T-cell (primary cell): ENCODE data around the gene EFNB1. TPM values are rescaled to one million over a fixed set of nuclear protein-coding genes. Genes with fewer than 3 reads are reported as not detected.

Experiments used
- ATAC-seq, 4 experiments: fragments of 200-7000 bp in 3 of 4; fragments of 150-1000 bp in 1 of 4; cut with Tn5 transposase; replicated peaks in 1 of 4; 1 replicate in 3 of 4; 2 replicates in 1 of 4; pipeline ENCODE4 v1.10.0; 2021; ENCODE audit warnings: moderate library complexity in 3 of 4, mild to moderate bottlenecking in 2 of 4, moderate number of reproducible peaks in 1 of 4
- CTCF ChIA-PET, 2 donors: fragments of 300-600 bp; sonication (Branson Sonifier 250); formaldehyde crosslinking; loops; one replicate each; lab custom pipeline; 2022; ENCODE audit warnings: antibody characterized with exemption in 2 of 2; lab: Charles Lee
- POLR2A ChIA-PET, 2 donors: fragments of 300-600 bp; sonication (Branson Sonifier 250); formaldehyde crosslinking; loops; one replicate each; lab custom pipeline; 2022; ENCODE audit warnings: antibody characterized with exemption in 2 of 2; lab: Charles Lee
- DNase-seq, 35 experiments: peaks; one replicate each; pipeline versions ENCODE4 v3.0.0 to v3.0.0-alpha.2; 2013 to 2023
- H3K27ac ChIP-seq: one replicate; pipeline ENCODE4 v1.5.1; 2013; ENCODE audit warnings: low read length
- H3K27me3 ChIP-seq, 2 experiments: replicated peaks in 1 of 2; 1 replicate in 1 of 2; 2 replicates in 1 of 2; pipeline versions ENCODE4 v1.6.1 to v1.7.0; 2013; ENCODE audit warnings: low read length in 1 of 2, mixed read lengths in 1 of 2; ENCODE audit not compliant: control insufficient read depth in 2 of 2, insufficient read depth in 2 of 2; ENCODE audit errors: extremely low read depth in 1 of 2
- H3K36me3 ChIP-seq, 2 donors: 1 replicate in 1 of 2; 2 replicates in 1 of 2; pipeline versions ENCODE4 v1.6.1 to v1.7.0; 2013; ENCODE audit warnings: low read length in 1 of 2; ENCODE audit not compliant: control insufficient read depth in 2 of 2, insufficient read depth in 1 of 2; ENCODE audit errors: extremely low read depth in 1 of 2
- H3K4me1 ChIP-seq, 2 experiments: 1 replicate in 1 of 2; 2 replicates in 1 of 2; pipeline versions ENCODE4 v1.6.1 to v1.7.0; 2013; ENCODE audit warnings: low read length in 2 of 2, mixed read lengths in 1 of 2; ENCODE audit not compliant: insufficient read depth in 2 of 2, control insufficient read depth in 1 of 2; ENCODE audit errors: extremely low read depth in 1 of 2
- H3K4me3 ChIP-seq, 2 donors: 1 replicate in 1 of 2; 2 replicates in 1 of 2; pipeline versions ENCODE4 v1.5.1 to v1.7.0; 2013; ENCODE audit warnings: mild to moderate bottlenecking in 2 of 2, low read length in 1 of 2, moderate library complexity in 1 of 2; ENCODE audit not compliant: control insufficient read depth in 1 of 2; ENCODE audit errors: extremely low read depth in 1 of 2
- H3K9me3 ChIP-seq: 2 replicates; pipeline ENCODE4 v1.7.0; 2013
- H3K27ac Mint-ChIP-seq, 2 donors: one replicate each; pipeline ENCODE4 v1.8.0; 2020 to 2021; ENCODE audit warnings: mild to moderate bottlenecking in 2 of 2, mixed read lengths in 2 of 2
- H3K27me3 Mint-ChIP-seq, 2 donors: one replicate each; pipeline ENCODE4 v1.8.0; 2021 to 2022; ENCODE audit warnings: mixed read lengths in 2 of 2
- H3K36me3 Mint-ChIP-seq: one replicate; pipeline ENCODE4 v1.8.0; 2021; ENCODE audit warnings: mixed read lengths
- H3K4me1 Mint-ChIP-seq, 3 donors: one replicate each; pipeline ENCODE4 v1.8.0; 2020 to 2022; ENCODE audit warnings: mixed read lengths in 3 of 3, mild to moderate bottlenecking in 1 of 3
- H3K4me3 Mint-ChIP-seq, 3 donors: one replicate each; pipeline ENCODE4 v1.8.0; 2020 to 2022; ENCODE audit warnings: mild to moderate bottlenecking in 3 of 3, mixed read lengths in 3 of 3, moderate library complexity in 3 of 3
- H3K9me3 Mint-ChIP-seq, 3 donors: one replicate each; pipeline ENCODE4 v1.8.0; 2020 to 2022; ENCODE audit warnings: mixed read lengths in 3 of 3
- WGBS: methylation state at CpG from one replicate; pipeline ENCODE4 v1.1.5; 2013; ENCODE audit warnings: missing lambda C conversion rate; ENCODE audit not compliant: insufficient coverage; 5-methylcytosine and 5-hydroxymethylcytosine counted together
- total RNA-seq, 35 experiments: library from RNA in 6 of 35; stranded (reverse) in 6 of 35; fragments of 120-200 nt in 1 of 35; gene quantifications; one replicate each; pipeline versions ENCODE4 v1.2.1 to v1.2.4 and lab custom pipeline; 2013 to 2026

The EFNB1 gene
- total RNA-seq, 5 donors from 2014 or later (not counting 1 experiment from before 2014, with no cell fraction given) = 3.9 to 7.8 (median 7.4) TPM

- WGBS = no CpG with 5 or more reads among the region's 7 CpGs
- H3K27me3 ChIP-seq = peaks cover 0 to 7% of the 10 kb centered on the region in 2 experiments
- H3K9me3 ChIP-seq = no peaks in the 10 kb centered on the region
- H3K36me3 Mint-ChIP-seq = no peaks in the 10 kb centered on the region
- H3K4me3 Mint-ChIP-seq = peak overlapping the region; percentile 47 to 93 (median 86)
- H3K4me1 Mint-ChIP-seq = peaks cover 20 to 27% (median 21%) of the 10 kb centered on the region in 3 donors
- H3K27me3 Mint-ChIP-seq = no peaks in the 10 kb centered on the region
- H3K4me1 ChIP-seq = peaks cover 0 to 32% of the 10 kb centered on the region in 2 experiments
- DNase-seq (peak in 2 of 35 experiments; percentile 3 to 8), ATAC-seq (no peak)
- H3K9me3 Mint-ChIP-seq = no peaks in the 10 kb centered on the region
- H3K27ac Mint-ChIP-seq = no peak overlapping the region
- ChIA-PET POLR2A (no interaction called here), CTCF (interaction anchor here (0.5 to 1.6 kb wide), 3 partner anchors 390 to 1147 kb away, joined by 3 to 7 read pairs (median 4); no protein-coding TSS in a partner anchor)
- H3K4me3 ChIP-seq = no peak overlapping the region
- no peaks in the 10 kb centered on the region for H3K36me3 ChIP-seq
- H3K27ac ChIP-seq = no peak overlapping the region
Observed at GRCh38 chrX:68831405-68832100, 2.7 kb downstream of the EFNB1 start.

DNA sequence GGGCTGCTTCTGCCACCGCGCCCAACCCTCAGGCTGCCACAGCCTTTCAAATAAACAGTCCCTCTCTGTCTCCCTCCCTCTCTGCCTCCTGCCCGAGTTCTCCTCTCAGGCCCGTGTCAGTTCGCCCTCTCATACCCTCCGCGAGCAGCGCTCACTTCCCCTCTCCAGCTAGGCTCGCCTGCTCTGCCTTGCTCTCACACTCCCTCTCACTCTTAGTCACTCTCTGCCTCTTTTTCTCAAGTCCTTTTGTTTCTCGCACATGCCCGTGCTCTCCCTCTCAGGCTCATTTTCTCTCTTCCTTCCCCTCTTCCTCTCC, 3.2 kb downstream of the EFNB1 start:
- H3K4me1 Mint-ChIP-seq = peaks cover 21 to 30% (median 24%) of the 10 kb centered on the region in 3 donors

GRCh38 chrX:68832516-68833447, 4.0 kb downstream of the EFNB1 start:
- Mint-ChIP-seq H3K27me3 (no peaks in the 10 kb centered on the region), H3K4me1 (peaks cover 21 to 30% (median 21%) of the 10 kb centered on the region in 3 donors), H3K27ac (no peak overlapping the region), H3K4me3 (peak overlapping the region in 2 of 3 donors; percentile 47 to 86), H3K9me3 (no peaks in the 10 kb centered on the region), H3K36me3 (peaks cover 4% of the 10 kb centered on the region)
- ChIA-PET POLR2A (no interaction called here), CTCF (no interaction called here)
- Histone ChIP-seq H3K4me3 (no peak overlapping the region), H3K9me3 (no peaks in the 10 kb centered on the region), H3K27ac (no peak overlapping the region), H3K36me3 (no peaks in the 10 kb centered on the region), H3K4me1 (peaks cover 0 to 32% of the 10 kb centered on the region in 2 experiments), H3K27me3 (peaks cover 0 to 7% of the 10 kb centered on the region in 2 experiments)
- ATAC-seq (no peak), DNase-seq (peak in 2 of 35 experiments; percentile 2 to 10)
- WGBS = no CpG with 5 or more reads among the region's 12 CpGs

More for the DNA sequence above, 3.2 kb downstream of the EFNB1 start:
- peaks cover 0 to 7% of the 10 kb centered on the region in 2 experiments for H3K27me3 ChIP-seq
- H3K36me3 Mint-ChIP-seq = peaks cover 4% of the 10 kb centered on the region
- H3K4me1 ChIP-seq = peaks cover 0 to 32% of the 10 kb centered on the region in 2 experiments
- POLR2A ChIA-PET = no interaction called here
- CTCF ChIA-PET = interaction anchor here in 1 of 2 donors (0.5 kb wide), 1 partner anchor 1146 kb away, joined by 4 read pairs; no protein-coding TSS in a partner anchor
- no peaks in the 10 kb centered on the region for H3K9me3 ChIP-seq
- 4% methylated on average over 9 of the region's 11 CpGs for WGBS
- ATAC-seq (no peak), DNase-seq (peak in 5 of 35 experiments; percentile 1 to 24 (median 9))
- no peaks in the 10 kb centered on the region for H3K36me3 ChIP-seq
- no peak overlapping the region for H3K27ac ChIP-seq
- H3K4me3 ChIP-seq = no peak overlapping the region
- H3K4me3 Mint-ChIP-seq = peak overlapping the region; percentile 47 to 93 (median 86)
- no peak overlapping the region for H3K27ac Mint-ChIP-seq
- H3K27me3 Mint-ChIP-seq = no peaks in the 10 kb centered on the region
- no peaks in the 10 kb centered on the region for H3K9me3 Mint-ChIP-seq

DNA sequence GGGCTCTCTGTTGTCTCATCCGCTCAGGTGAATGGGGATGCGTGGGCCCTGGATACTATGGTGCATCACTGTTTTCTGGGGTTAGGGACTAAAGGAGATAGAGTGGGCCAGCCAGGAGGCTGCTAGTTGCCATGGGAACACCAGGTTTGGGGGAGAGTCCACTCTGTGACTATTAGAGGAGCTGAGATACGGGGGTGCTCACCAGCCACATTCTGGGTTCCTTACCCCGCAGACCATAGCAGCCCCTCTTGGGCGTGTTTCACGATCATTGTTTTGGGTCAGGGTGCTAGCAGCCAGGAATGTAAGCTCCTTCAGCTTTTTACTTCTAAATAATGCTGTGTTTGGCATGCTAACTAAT, 4.6 kb downstream of the EFNB1 start:
- Mint-ChIP-seq H3K4me1 (peaks cover 18 to 28% (median 19%) of the 10 kb centered on the region in 3 donors), H3K36me3 (peaks cover 4% of the 10 kb centered on the region), H3K27ac (no peak overlapping the region), H3K9me3 (no peaks in the 10 kb centered on the region), H3K27me3 (no peaks in the 10 kb centered on the region), H3K4me3 (no peak overlapping the region)
- Histone ChIP-seq H3K27ac (no peak overlapping the region), H3K27me3 (peaks cover 0 to 7% of the 10 kb centered on the region in 2 experiments), H3K9me3 (no peaks in the 10 kb centered on the region), H3K4me1 (peaks cover 0 to 25% of the 10 kb centered on the region in 2 experiments), H3K36me3 (no peaks in the 10 kb centered on the region), H3K4me3 (no peak overlapping the region)
- POLR2A ChIA-PET = no interaction called here
- ATAC-seq = no peak
- DNase-seq = peak in 1 of 35 experiments; percentile 3
- CTCF ChIA-PET = interaction anchor here in 1 of 2 donors (0.5 kb wide), 1 partner anchor 747 kb away, joined by 4 read pairs; no protein-coding TSS in a partner anchor
- WGBS = no CpG with 5 or more reads among the region's 6 CpGs

GRCh38 chrX:68833855-68834331, 5.1 kb downstream of the EFNB1 start:
- Histone ChIP-seq H3K4me3 (no peak overlapping the region), H3K36me3 (no peaks in the 10 kb centered on the region), H3K4me1 (peaks cover 0 to 23% of the 10 kb centered on the region in 2 experiments), H3K27ac (no peak overlapping the region), H3K27me3 (peaks cover 0 to 7% of the 10 kb centered on the region in 2 experiments), H3K9me3 (no peaks in the 10 kb centered on the region)
- no CpG with 5 or more reads among the region's 4 CpGs for WGBS
- H3K4me3 Mint-ChIP-seq = no peak overlapping the region
- peaks cover 7% of the 10 kb centered on the region for H3K36me3 Mint-ChIP-seq
- peaks cover 15 to 24% (median 18%) of the 10 kb centered on the region in 3 donors for H3K4me1 Mint-ChIP-seq
- CTCF ChIA-PET = interaction anchor here in 1 of 2 donors (0.5 kb wide), 1 partner anchor 748 kb away, joined by 4 read pairs; no protein-coding TSS in a partner anchor
- no peak overlapping the region for H3K27ac Mint-ChIP-seq
- peak in 2 of 35 experiments; percentile 2 to 3 for DNase-seq
- H3K27me3 Mint-ChIP-seq = no peaks in the 10 kb centered on the region
- no peaks in the 10 kb centered on the region for H3K9me3 Mint-ChIP-seq
- ATAC-seq = no peak
- POLR2A ChIA-PET = no interaction called here
